ENCODE data around the gene ATN1. TPM values are rescaled to one million over a fixed set of nuclear protein-coding genes. Genes with fewer than 3 reads are reported as not detected.
A peak's percentile ranks its signal among the peaks of the same experiment; 100 is the strongest.

Gene ATN1
- total RNA-seq, 1 experiment from 2014 or later, result 82.3 TPM

DNA sequence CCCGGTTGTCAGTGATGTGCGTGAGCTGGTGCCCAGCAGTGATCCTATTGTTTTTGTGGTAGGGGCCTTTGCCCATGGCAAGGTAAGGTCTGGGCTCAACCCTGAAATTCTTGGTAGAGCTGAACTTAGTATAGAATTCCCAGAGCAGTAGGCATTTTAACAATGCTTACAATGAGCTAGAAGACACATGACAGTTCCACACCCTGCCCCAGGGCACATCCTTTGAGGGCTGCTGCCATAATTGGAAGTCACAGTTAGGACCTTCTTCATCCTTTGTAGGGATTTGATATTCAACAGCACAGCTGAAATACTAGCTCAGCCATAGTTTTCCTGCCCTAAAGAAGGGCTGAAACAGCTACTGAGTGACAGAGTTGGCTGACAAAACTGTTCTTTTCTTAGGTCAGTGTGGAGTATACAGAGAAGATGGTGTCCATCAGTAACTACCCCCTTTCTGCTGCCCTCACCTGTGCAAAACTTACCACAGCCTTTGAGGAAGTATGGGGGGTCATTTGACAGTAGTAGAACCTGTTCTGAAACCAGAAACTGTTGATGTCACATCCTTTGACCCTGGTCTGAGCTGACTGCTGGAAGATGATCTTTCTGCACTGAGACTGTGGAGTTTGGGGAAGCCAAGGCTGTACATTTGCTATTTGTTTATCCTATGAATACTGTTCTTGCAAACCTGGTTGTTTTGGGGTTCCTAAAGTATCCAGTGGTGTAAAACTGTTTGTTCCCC, 47.7 kb downstream of the ATN1 start:
- BruUV-seq (replicated peaks), result no TSS peak
- TF ChIP-seq, protein P1, sequence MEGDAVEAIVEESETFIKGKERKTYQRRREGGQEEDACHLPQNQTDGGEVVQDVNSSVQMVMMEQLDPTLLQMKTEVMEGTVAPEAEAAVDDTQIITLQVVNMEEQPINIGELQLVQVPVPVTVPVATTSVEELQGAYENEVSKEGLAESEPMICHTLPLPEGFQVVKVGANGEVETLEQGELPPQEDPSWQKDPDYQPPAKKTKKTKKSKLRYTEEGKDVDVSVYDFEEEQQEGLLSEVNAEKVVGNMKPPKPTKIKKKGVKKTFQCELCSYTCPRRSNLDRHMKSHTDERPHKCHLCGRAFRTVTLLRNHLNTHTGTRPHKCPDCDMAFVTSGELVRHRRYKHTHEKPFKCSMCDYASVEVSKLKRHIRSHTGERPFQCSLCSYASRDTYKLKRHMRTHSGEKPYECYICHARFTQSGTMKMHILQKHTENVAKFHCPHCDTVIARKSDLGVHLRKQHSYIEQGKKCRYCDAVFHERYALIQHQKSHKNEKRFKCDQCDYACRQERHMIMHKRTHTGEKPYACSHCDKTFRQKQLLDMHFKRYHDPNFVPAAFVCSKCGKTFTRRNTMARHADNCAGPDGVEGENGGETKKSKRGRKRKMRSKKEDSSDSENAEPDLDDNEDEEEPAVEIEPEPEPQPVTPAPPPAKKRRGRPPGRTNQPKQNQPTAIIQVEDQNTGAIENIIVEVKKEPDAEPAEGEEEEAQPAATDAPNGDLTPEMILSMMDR (IDR thresholded peaks at IDR 0.05), result no peak
- TF ChIP-seq TCF7L2 (IDR thresholded peaks at IDR 0.05; ENCODE audit: low read depth, low read length) (no peak), POLR2AphosphoS5 (IDR thresholded peaks at IDR 0.05; ENCODE audit: low read depth, low read length) (no peak), SIN3A (IDR thresholded peaks at IDR 0.05; ENCODE audit: borderline replicate concordance, insufficient read depth, low read depth, low read length) (no peak)
- TF ChIP-seq, protein P2, sequence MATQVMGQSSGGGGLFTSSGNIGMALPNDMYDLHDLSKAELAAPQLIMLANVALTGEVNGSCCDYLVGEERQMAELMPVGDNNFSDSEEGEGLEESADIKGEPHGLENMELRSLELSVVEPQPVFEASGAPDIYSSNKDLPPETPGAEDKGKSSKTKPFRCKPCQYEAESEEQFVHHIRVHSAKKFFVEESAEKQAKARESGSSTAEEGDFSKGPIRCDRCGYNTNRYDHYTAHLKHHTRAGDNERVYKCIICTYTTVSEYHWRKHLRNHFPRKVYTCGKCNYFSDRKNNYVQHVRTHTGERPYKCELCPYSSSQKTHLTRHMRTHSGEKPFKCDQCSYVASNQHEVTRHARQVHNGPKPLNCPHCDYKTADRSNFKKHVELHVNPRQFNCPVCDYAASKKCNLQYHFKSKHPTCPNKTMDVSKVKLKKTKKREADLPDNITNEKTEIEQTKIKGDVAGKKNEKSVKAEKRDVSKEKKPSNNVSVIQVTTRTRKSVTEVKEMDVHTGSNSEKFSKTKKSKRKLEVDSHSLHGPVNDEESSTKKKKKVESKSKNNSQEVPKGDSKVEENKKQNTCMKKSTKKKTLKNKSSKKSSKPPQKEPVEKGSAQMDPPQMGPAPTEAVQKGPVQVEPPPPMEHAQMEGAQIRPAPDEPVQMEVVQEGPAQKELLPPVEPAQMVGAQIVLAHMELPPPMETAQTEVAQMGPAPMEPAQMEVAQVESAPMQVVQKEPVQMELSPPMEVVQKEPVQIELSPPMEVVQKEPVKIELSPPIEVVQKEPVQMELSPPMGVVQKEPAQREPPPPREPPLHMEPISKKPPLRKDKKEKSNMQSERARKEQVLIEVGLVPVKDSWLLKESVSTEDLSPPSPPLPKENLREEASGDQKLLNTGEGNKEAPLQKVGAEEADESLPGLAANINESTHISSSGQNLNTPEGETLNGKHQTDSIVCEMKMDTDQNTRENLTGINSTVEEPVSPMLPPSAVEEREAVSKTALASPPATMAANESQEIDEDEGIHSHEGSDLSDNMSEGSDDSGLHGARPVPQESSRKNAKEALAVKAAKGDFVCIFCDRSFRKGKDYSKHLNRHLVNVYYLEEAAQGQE (IDR thresholded peaks at IDR 0.05; ENCODE audit: insufficient read depth in 1 of 2, low read depth in 2 of 2, low read length in 1 of 2), result no peak
- H3K4me3 ChIP-seq (ENCODE audit: low read depth in 2 of 2, low read length in 2 of 2), result no peak overlapping the region
- ATAC-seq (no peak), DNase-seq (ENCODE audit: low read depth, low spot score) (no peak)
- H3K36me3 ChIP-seq (ENCODE audit: control insufficient read depth, insufficient read depth, low read length), result peaks cover 7% of the 10 kb centered on the region; the same call in 1 of the 2 replicates
- in situ Hi-C loops (cut with HindIII; ENCODE audit: low pct_unique_long_range_greater_than_20kb, low sequenced_read_pairs) (no loop called here), intact Hi-C loops (cut with micrococcal nuclease; ENCODE audit: unreplicated experiment) (no loop called here)
- H3K27ac ChIP-seq (ENCODE audit: low read length), result no peak overlapping the region
- no peaks in the 10 kb centered on the region for H3K9me3 ChIP-seq (ENCODE audit: control insufficient read depth, insufficient read depth, low read depth, low read length)
- peaks cover 9% of the 10 kb centered on the region for H3K4me1 ChIP-seq (ENCODE audit: control insufficient read depth, insufficient read depth, low read length)
- POLR2A ChIA-PET, result interaction anchor here (0.6 kb wide), 1 partner anchor 53 kb away, joined by 10 read pairs; no protein-coding TSS in a partner anchor
- CTCF ChIA-PET, result no interaction called here
- no peaks in the 10 kb centered on the region for H3K27me3 ChIP-seq (ENCODE audit: control insufficient read depth, insufficient read depth, low read length)

DNA sequence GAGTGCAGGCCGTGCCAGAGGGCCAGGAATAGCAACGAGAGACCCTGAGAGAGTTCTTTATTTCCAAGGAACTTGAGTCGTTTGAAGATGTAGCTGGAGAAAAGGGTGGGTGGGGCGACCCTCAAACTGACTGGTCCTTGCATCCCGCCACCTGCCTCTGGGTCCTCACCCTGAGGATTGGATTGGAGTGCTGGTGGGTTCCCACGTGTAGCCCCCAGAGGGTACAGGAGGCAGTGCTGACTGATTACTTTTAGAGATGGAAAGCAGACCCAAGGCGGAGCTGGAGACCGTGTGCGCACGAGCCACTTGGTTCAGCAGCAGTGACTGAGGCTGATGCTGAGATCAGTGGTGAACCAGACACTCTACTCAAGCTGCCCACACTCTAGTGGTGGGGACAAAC, 49.9 kb downstream of the ATN1 start:
- Histone ChIP-seq H3K9me3 (ENCODE audit: control insufficient read depth, insufficient read depth, low read depth, low read length) (no peaks in the 10 kb centered on the region), H3K27me3 (ENCODE audit: control insufficient read depth, insufficient read depth, low read length) (no peaks in the 10 kb centered on the region), H3K27ac (ENCODE audit: low read length) (no peak overlapping the region), H3K4me3 (ENCODE audit: low read depth in 2 of 2, low read length in 2 of 2) (no peak overlapping the region), H3K36me3 (ENCODE audit: control insufficient read depth, insufficient read depth, low read length) (peaks cover 3% of the 10 kb centered on the region; the same call in 1 of the 2 replicates), H3K4me1 (ENCODE audit: control insufficient read depth, insufficient read depth, low read length) (peaks cover 3% of the 10 kb centered on the region; the same call in 1 of the 2 replicates)
- ATAC-seq (0 out of 2 replicates have a peak, but pooled peaks have one; percentile 32), DNase-seq (ENCODE audit: low read depth, low spot score) (no peak)
- CTCF ChIA-PET, result no interaction called here
- POLR2A ChIA-PET, result no interaction called here
- in situ Hi-C loops (cut with HindIII; ENCODE audit: low pct_unique_long_range_greater_than_20kb, low sequenced_read_pairs), result no loop called here
- intact Hi-C loops (cut with micrococcal nuclease; ENCODE audit: unreplicated experiment), result no loop called here
- TF ChIP-seq, protein P1 (IDR thresholded peaks at IDR 0.05), result no peak
- TF ChIP-seq POLR2AphosphoS5 (IDR thresholded peaks at IDR 0.05; ENCODE audit: low read depth, low read length) (no peak; the same call in 1 of the 2 replicates), TCF7L2 (IDR thresholded peaks at IDR 0.05; ENCODE audit: low read depth, low read length) (no peak), SIN3A (IDR thresholded peaks at IDR 0.05; ENCODE audit: borderline replicate concordance, insufficient read depth, low read depth, low read length) (no peak)
- TF ChIP-seq, protein P2 (IDR thresholded peaks at IDR 0.05; ENCODE audit: insufficient read depth in 1 of 2, low read depth in 2 of 2, low read length in 1 of 2), result no peak
- BruUV-seq (replicated peaks), result no TSS peak

All from Panc1 (cell line).